ENCODE data around the gene RNASEH2A. TPM values are rescaled to one million over a fixed set of nuclear protein-coding genes. Genes with fewer than 3 reads are reported as not detected.

Gene RNASEH2A
- total RNA-seq, 1 experiment from 2014 or later = 120 TPM

- H2AFZ ChIP-seq (ENCODE audit: low read length) = no peak overlapping the region
- no peaks in the 10 kb centered on the region for H3K9me3 ChIP-seq (ENCODE audit: low read length)
- H3K27ac ChIP-seq (ENCODE audit: low read length) = no peak overlapping the region
- H3K36me3 ChIP-seq (ENCODE audit: low read depth, low read length) = no peaks in the 10 kb centered on the region
- no peaks in the 10 kb centered on the region for H3K79me2 ChIP-seq (ENCODE audit: low read length)
- peaks cover 6% of the 10 kb centered on the region for H3F3A ChIP-seq (ENCODE audit: low read length, unreplicated experiment)
- no peak for TF ChIP-seq EZH2 (IDR thresholded peaks at IDR 0.05; ENCODE audit: low read length, unreplicated experiment)
- no peak for TF ChIP-seq CTCF (conservative IDR thresholded peaks at IDR 0.05; ENCODE audit: low read depth, low read length)
- no peak for TF ChIP-seq EZH2phosphoT487 (IDR thresholded peaks at IDR 0.05; ENCODE audit: borderline replicate concordance, low read length)
- no TSS peak for BruUV-seq (replicated peaks)
- CTCF ChIA-PET = no interaction called here
- H3K9me2 ChIP-seq (replicated peaks; ENCODE audit: low read length) = no peaks in the 10 kb centered on the region
- no peak overlapping the region for H3K9ac ChIP-seq (ENCODE audit: low read length)
- H3K4me1 ChIP-seq (ENCODE audit: insufficient read depth, low read length) = peaks cover 11% of the 10 kb centered on the region
- POLR2A ChIA-PET (ENCODE audit: unreplicated experiment) = no interaction called here
- no peak overlapping the region for H3K4me3 ChIP-seq (ENCODE audit: low read length)
- no peaks in the 10 kb centered on the region for H4K20me1 ChIP-seq (ENCODE audit: low read length)
- intact Hi-C loops (cut with micrococcal nuclease) = no loop called here
- no peak for ATAC-seq
- DNase-seq = no peak
- peaks cover 11% of the 10 kb centered on the region for H3K27me3 ChIP-seq (ENCODE audit: low read length)
- peak overlapping the region; percentile 65 for H3K4me2 ChIP-seq (ENCODE audit: low read length)
These were observed 27.0 kb downstream of the RNASEH2A start for GRCh38 chr19:12833418-12833737.

GRCh38 chr19:12833738-12834565 lies 27.6 kb downstream of the RNASEH2A start:
- Histone ChIP-seq H3K27ac (ENCODE audit: low read length) (no peak overlapping the region), H3F3A (ENCODE audit: low read length, unreplicated experiment) (peaks cover 4% of the 10 kb centered on the region), H3K27me3 (ENCODE audit: low read length) (peaks cover 11% of the 10 kb centered on the region), H4K20me1 (ENCODE audit: low read length) (no peaks in the 10 kb centered on the region), H3K9me2 (replicated peaks; ENCODE audit: low read length) (no peaks in the 10 kb centered on the region), H3K4me3 (ENCODE audit: low read length) (peak overlapping the region; percentile 71), H3K4me1 (ENCODE audit: insufficient read depth, low read length) (peaks cover 12% of the 10 kb centered on the region), H3K9me3 (ENCODE audit: low read length) (no peaks in the 10 kb centered on the region), H3K36me3 (ENCODE audit: low read depth, low read length) (no peaks in the 10 kb centered on the region), H3K4me2 (ENCODE audit: low read length) (peak overlapping the region; percentile 83), H3K9ac (ENCODE audit: low read length) (no peak overlapping the region), H3K79me2 (ENCODE audit: low read length) (no peaks in the 10 kb centered on the region), H2AFZ (ENCODE audit: low read length) (peak overlapping the region; percentile 68)
- ChIA-PET CTCF (no interaction called here), POLR2A (ENCODE audit: unreplicated experiment) (no interaction called here)
- ATAC-seq (peak; percentile 7; the same call in 1 of the 2 replicates), DNase-seq (peak; percentile 39)
- no peak for TF ChIP-seq CTCF (conservative IDR thresholded peaks at IDR 0.05; ENCODE audit: low read depth, low read length)
- TF ChIP-seq EZH2phosphoT487 (IDR thresholded peaks at IDR 0.05; ENCODE audit: borderline replicate concordance, low read length) = no peak
- no peak for TF ChIP-seq EZH2 (IDR thresholded peaks at IDR 0.05; ENCODE audit: low read length, unreplicated experiment)
- intact Hi-C loops (cut with micrococcal nuclease) = no loop called here
- BruUV-seq (replicated peaks) = no TSS peak

GRCh38 chr19:12834566-12834943 lies 28.2 kb downstream of the RNASEH2A start, which contains the start of gene RTBDN:
RTBDN (minus strand) TSS chr19:12834579; CDS start chr19:12829979, 4,600 bp downstream.
- H4K20me1 ChIP-seq (ENCODE audit: low read length) = no peaks in the 10 kb centered on the region
- no peaks in the 10 kb centered on the region for H3K9me3 ChIP-seq (ENCODE audit: low read length)
- H3K9ac ChIP-seq (ENCODE audit: low read length) = no peak within 1 kb of the TSS
- CTCF ChIA-PET = no interaction called here
- H2AFZ ChIP-seq (ENCODE audit: low read length) = peak within 1 kb of the TSS; percentile 68
- no peak within 1 kb of the TSS for H3K27ac ChIP-seq (ENCODE audit: low read length)
- intact Hi-C loops (cut with micrococcal nuclease) = no loop called here
- H3K4me3 ChIP-seq (ENCODE audit: low read length) = peak within 1 kb of the TSS; percentile 71
- no peaks in the 10 kb centered on the region for H3K36me3 ChIP-seq (ENCODE audit: low read depth, low read length)
- H3K27me3 ChIP-seq (ENCODE audit: low read length) = peaks cover 11% of the 10 kb centered on the region
- ATAC-seq (no peak), DNase-seq (peak; percentile 35)
- TF ChIP-seq EZH2 (IDR thresholded peaks at IDR 0.05; ENCODE audit: low read length, unreplicated experiment) = no peak
- TF ChIP-seq EZH2phosphoT487 (IDR thresholded peaks at IDR 0.05; ENCODE audit: borderline replicate concordance, low read length) = no peak
- no peak for TF ChIP-seq CTCF (conservative IDR thresholded peaks at IDR 0.05; ENCODE audit: low read depth, low read length)
- no peaks in the 10 kb centered on the region for H3K79me2 ChIP-seq (ENCODE audit: low read length)
- peak within 1 kb of the TSS; percentile 83 for H3K4me2 ChIP-seq (ENCODE audit: low read length)
- H3K9me2 ChIP-seq (replicated peaks; ENCODE audit: low read length) = no peaks in the 10 kb centered on the region
- peaks cover 4% of the 10 kb centered on the region for H3F3A ChIP-seq (ENCODE audit: low read length, unreplicated experiment)
- no TSS peak for BruUV-seq (replicated peaks)
- peaks cover 17% of the 10 kb centered on the region for H3K4me1 ChIP-seq (ENCODE audit: insufficient read depth, low read length)
- POLR2A ChIA-PET (ENCODE audit: unreplicated experiment) = no interaction called here
